Measurements from ENCODE around the gene RNFT1.

The RNFT1 gene

DNA sequence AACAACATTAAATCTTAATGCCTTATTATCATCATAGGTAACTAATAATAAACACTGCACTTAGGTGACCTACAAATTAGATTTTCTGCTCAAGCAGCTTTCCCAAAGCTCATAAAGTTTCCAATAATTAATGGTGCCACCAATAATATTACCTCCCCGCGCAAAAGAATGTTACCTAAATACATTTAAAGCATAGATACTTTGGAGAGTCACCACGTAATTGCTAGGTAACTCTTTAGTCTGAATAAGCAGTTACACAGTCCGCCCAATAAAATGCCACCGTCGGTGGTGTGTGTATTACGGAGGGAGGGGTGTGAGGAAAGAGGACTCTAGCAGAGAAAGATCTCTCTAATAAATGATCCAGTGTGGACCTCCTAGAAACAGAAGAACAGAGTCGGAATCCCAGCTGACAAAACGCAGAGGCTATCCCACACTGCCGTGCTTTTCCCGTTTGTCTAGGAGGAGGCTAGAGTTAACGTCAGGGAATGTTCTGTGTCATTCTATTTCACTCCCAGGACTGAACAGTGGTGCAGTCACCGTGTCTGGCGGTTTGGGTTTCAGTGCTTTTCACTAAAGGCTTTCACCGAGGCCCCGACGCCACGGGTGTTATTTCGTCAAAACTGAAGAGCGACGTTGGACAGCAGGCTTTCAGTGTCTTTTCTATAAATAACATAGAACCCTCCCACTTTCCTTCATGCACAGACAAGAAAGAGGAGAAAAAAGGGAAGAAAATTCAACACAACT lies 630 bp downstream of the RNFT1 start (continued):
- TF ChIP-seq, protein P1, sequence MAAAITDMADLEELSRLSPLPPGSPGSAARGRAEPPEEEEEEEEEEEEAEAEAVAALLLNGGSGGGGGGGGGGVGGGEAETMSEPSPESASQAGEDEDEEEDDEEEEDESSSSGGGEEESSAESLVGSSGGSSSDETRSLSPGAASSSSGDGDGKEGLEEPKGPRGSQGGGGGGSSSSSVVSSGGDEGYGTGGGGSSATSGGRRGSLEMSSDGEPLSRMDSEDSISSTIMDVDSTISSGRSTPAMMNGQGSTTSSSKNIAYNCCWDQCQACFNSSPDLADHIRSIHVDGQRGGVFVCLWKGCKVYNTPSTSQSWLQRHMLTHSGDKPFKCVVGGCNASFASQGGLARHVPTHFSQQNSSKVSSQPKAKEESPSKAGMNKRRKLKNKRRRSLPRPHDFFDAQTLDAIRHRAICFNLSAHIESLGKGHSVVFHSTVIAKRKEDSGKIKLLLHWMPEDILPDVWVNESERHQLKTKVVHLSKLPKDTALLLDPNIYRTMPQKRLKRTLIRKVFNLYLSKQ (tag by site-specific recombination; IDR thresholded peaks at IDR 0.05; ENCODE audit: borderline replicate concordance), result no peak
- TF ChIP-seq ZNF433 (tag by site-specific recombination; IDR thresholded peaks at IDR 0.05; ENCODE audit: low read depth) (no peak), ZBTB26 (tag by site-specific recombination; optimal IDR thresholded peaks at IDR 0.05) (no peak), ZFP69B (tag by site-specific recombination; IDR thresholded peaks at IDR 0.05) (no peak), ZNF366 (tag by site-specific recombination; conservative IDR thresholded peaks at IDR 0.05) (peak; percentile 70; the same call in 1 of the 2 replicates), KLF10 (tag by site-specific recombination; IDR thresholded peaks at IDR 0.05) (no peak), ZNF776 (tag by site-specific recombination; IDR thresholded peaks at IDR 0.05; ENCODE audit: borderline replicate concordance) (no peak), ZNF394 (tag by site-specific recombination; IDR thresholded peaks at IDR 0.05; ENCODE audit: borderline replicate concordance) (no peak), SP7 (tag by site-specific recombination; IDR thresholded peaks at IDR 0.05) (peak; percentile 89), ZNF354C (tag by site-specific recombination; IDR thresholded peaks at IDR 0.05; ENCODE audit: borderline replicate concordance, low read depth) (no peak), IKZF3 (tag by site-specific recombination; IDR thresholded peaks at IDR 0.05) (no peak)
- TF ChIP-seq, protein P2, sequence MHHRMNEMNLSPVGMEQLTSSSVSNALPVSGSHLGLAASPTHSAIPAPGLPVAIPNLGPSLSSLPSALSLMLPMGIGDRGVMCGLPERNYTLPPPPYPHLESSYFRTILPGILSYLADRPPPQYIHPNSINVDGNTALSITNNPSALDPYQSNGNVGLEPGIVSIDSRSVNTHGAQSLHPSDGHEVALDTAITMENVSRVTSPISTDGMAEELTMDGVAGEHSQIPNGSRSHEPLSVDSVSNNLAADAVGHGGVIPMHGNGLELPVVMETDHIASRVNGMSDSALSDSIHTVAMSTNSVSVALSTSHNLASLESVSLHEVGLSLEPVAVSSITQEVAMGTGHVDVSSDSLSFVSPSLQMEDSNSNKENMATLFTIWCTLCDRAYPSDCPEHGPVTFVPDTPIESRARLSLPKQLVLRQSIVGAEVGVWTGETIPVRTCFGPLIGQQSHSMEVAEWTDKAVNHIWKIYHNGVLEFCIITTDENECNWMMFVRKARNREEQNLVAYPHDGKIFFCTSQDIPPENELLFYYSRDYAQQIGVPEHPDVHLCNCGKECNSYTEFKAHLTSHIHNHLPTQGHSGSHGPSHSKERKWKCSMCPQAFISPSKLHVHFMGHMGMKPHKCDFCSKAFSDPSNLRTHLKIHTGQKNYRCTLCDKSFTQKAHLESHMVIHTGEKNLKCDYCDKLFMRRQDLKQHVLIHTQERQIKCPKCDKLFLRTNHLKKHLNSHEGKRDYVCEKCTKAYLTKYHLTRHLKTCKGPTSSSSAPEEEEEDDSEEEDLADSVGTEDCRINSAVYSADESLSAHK (tag by site-specific recombination; IDR thresholded peaks at IDR 0.05), result no peak

DNA sequence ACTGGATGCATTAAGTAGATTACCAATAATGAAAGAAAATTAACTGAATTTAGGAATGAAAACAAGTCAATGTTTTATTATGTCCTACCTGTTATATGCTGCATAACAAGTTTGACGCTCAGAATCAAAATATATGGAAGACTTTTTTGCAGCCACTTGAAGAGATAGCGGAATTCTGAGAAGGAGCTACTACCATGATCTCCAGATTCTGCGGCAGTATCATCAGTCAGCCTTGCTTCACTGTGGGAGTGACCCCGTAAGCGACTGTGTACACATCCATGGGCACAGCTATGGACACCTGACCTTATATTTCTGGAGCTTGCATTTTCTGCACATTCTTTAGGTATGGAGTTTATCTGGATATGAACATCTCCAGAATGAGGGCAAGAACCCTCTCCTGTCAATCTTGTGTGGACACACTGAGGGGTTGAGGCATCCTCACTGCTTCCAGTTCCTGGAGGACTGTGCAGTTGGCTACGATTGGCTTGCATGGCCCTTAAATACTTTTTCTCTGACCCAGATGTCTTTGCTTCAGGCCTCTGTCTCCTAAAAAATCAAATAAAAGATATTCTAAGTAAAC lies 1.7 kb downstream of the RNFT1 start:
- no peaks in the 10 kb centered on the region for H3K9me3 ChIP-seq (ENCODE audit: control insufficient read depth, insufficient read depth, low read depth, low read length)
- POLR2A ChIA-PET, result no interaction called here
- CTCF ChIA-PET, result interaction anchor here (1.0 kb wide), 1 partner anchor 74 kb away, joined by 5 read pairs; no protein-coding TSS in a partner anchor
- peaks cover 11% of the 10 kb centered on the region; the same call in 1 of the 2 replicates for H3K4me1 ChIP-seq (ENCODE audit: control insufficient read depth, insufficient read depth, low read length)
- H3K27ac ChIP-seq (ENCODE audit: extremely low read depth, low read depth, low read length), result no peak overlapping the region
- no peak overlapping the region for H3K4me3 ChIP-seq (ENCODE audit: low read depth, low read length)
- H3K36me3 ChIP-seq (ENCODE audit: control insufficient read depth in 2 of 2, insufficient read depth in 1 of 2, low read length in 2 of 2), result peaks cover 14 to 15% of the 10 kb centered on the region in 2 experiments
- no peak for TF ChIP-seq SP3 (tag by site-specific recombination; IDR thresholded peaks at IDR 0.05)
- TF ChIP-seq, protein P3, sequence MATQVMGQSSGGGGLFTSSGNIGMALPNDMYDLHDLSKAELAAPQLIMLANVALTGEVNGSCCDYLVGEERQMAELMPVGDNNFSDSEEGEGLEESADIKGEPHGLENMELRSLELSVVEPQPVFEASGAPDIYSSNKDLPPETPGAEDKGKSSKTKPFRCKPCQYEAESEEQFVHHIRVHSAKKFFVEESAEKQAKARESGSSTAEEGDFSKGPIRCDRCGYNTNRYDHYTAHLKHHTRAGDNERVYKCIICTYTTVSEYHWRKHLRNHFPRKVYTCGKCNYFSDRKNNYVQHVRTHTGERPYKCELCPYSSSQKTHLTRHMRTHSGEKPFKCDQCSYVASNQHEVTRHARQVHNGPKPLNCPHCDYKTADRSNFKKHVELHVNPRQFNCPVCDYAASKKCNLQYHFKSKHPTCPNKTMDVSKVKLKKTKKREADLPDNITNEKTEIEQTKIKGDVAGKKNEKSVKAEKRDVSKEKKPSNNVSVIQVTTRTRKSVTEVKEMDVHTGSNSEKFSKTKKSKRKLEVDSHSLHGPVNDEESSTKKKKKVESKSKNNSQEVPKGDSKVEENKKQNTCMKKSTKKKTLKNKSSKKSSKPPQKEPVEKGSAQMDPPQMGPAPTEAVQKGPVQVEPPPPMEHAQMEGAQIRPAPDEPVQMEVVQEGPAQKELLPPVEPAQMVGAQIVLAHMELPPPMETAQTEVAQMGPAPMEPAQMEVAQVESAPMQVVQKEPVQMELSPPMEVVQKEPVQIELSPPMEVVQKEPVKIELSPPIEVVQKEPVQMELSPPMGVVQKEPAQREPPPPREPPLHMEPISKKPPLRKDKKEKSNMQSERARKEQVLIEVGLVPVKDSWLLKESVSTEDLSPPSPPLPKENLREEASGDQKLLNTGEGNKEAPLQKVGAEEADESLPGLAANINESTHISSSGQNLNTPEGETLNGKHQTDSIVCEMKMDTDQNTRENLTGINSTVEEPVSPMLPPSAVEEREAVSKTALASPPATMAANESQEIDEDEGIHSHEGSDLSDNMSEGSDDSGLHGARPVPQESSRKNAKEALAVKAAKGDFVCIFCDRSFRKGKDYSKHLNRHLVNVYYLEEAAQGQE (tag by site-specific recombination; IDR thresholded peaks at IDR 0.05), result no peak
- TF ChIP-seq GLI4 (tag by site-specific recombination; IDR thresholded peaks at IDR 0.05), result no peak
- no peak for TF ChIP-seq PRDM2 (tag by site-specific recombination; IDR thresholded peaks at IDR 0.05; ENCODE audit: borderline replicate concordance)
- TF ChIP-seq ZNF121 (tag by site-specific recombination; IDR thresholded peaks at IDR 0.05), result no peak
- no peak for TF ChIP-seq ZNF624 (tag by site-specific recombination; IDR thresholded peaks at IDR 0.05)
- no peak for TF ChIP-seq ZNF654 (tag by site-specific recombination; IDR thresholded peaks at IDR 0.05; ENCODE audit: low read depth)
- TF ChIP-seq ZNF248 (tag by site-specific recombination; IDR thresholded peaks at IDR 0.05), result no peak
- TF ChIP-seq ZNF350 (tag by site-specific recombination; IDR thresholded peaks at IDR 0.05), result no peak

Data from HEK293 (cell line).